ENCODE measurements around the gene EPC2.

The EPC2 gene

DNA sequence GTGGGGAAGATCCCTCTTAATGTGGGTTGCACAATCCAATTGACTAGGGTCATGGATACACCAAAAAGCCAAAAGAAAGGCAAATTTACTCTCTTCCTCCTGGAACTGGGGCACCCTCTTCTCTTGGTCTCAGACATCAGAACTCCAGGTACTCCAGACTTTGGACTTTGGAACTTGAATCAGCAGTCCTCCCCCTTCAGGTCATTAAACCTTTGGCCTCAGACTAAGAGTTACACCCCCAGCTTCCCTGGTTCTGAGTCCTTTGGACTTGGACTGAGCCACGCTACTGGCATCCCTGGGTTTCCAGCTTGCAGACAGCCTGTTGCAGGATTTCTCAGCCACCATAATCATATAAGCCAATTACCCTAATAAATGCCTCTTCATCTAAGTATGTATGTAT, 179.6 kb downstream of the EPC2 start:
- H3K36me3 ChIP-seq (replicated peaks; ENCODE audit: insufficient read depth, low read length) = no peaks in the 10 kb centered on the region
- H3F3A ChIP-seq (ENCODE audit: insufficient read depth, low read length) = no peaks in the 10 kb centered on the region
- H3K4me2 ChIP-seq (ENCODE audit: low read depth, low read length) = no peak overlapping the region
- no peaks in the 10 kb centered on the region for H3K79me2 ChIP-seq (ENCODE audit: low read length)
- no peak overlapping the region for H2AFZ ChIP-seq (ENCODE audit: low read length)
- H3K4me3 ChIP-seq (ENCODE audit: low read length) = no peak overlapping the region
- H3K9me2 ChIP-seq (replicated peaks; ENCODE audit: insufficient read depth, low read length) = no peaks in the 10 kb centered on the region
- DNase-seq = no peak
- H3K4me1 ChIP-seq (ENCODE audit: low read length) = no peaks in the 10 kb centered on the region
- TF ChIP-seq EZH2 (optimal IDR thresholded peaks at IDR 0.05; ENCODE audit: low read depth, low read length) = no peak
- no peak for TF ChIP-seq EZH2phosphoT487 (IDR thresholded peaks at IDR 0.05; ENCODE audit: low read length)
- TF ChIP-seq, protein P1, sequence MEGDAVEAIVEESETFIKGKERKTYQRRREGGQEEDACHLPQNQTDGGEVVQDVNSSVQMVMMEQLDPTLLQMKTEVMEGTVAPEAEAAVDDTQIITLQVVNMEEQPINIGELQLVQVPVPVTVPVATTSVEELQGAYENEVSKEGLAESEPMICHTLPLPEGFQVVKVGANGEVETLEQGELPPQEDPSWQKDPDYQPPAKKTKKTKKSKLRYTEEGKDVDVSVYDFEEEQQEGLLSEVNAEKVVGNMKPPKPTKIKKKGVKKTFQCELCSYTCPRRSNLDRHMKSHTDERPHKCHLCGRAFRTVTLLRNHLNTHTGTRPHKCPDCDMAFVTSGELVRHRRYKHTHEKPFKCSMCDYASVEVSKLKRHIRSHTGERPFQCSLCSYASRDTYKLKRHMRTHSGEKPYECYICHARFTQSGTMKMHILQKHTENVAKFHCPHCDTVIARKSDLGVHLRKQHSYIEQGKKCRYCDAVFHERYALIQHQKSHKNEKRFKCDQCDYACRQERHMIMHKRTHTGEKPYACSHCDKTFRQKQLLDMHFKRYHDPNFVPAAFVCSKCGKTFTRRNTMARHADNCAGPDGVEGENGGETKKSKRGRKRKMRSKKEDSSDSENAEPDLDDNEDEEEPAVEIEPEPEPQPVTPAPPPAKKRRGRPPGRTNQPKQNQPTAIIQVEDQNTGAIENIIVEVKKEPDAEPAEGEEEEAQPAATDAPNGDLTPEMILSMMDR (IDR thresholded peaks at IDR 0.05; ENCODE audit: low read length) = no peak
- H3K9me3 ChIP-seq (replicated peaks; ENCODE audit: insufficient read depth, low read length) = no peaks in the 10 kb centered on the region
- H4K20me1 ChIP-seq (ENCODE audit: insufficient read depth, low read length) = no peaks in the 10 kb centered on the region
- no peak overlapping the region for H3K27ac ChIP-seq (ENCODE audit: low read length)
- H3K27me3 ChIP-seq (replicated peaks; ENCODE audit: insufficient read depth, low read length) = no peaks in the 10 kb centered on the region
- H3K9ac ChIP-seq (ENCODE audit: low read length) = no peak overlapping the region

DNA sequence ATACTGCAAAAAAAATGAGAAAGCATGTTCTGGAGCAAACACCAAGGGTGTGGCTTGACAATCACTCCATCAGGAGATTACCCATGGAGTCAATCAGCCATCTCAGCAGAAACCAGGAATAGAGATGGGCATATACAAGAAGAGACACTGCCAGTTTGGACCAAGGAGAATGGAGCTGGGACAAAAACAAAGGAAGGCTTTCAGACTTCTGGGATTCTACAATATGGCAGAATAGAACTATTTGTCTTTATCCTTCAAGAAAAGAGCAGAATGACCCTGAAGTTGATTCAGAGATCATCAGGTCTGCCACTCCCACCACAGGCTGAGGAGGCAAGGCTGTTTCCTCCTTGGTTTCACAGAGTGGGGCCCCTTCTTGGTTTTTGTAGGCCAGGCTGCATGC, 182.2 kb downstream of the EPC2 start:
- H2AFZ ChIP-seq (ENCODE audit: low read length) = no peak overlapping the region
- no peak for TF ChIP-seq EZH2 (optimal IDR thresholded peaks at IDR 0.05; ENCODE audit: low read depth, low read length)
- no peak for TF ChIP-seq EZH2phosphoT487 (IDR thresholded peaks at IDR 0.05; ENCODE audit: low read length)
- TF ChIP-seq, protein P1 (IDR thresholded peaks at IDR 0.05; ENCODE audit: low read length) = no peak
- no peak overlapping the region for H3K4me3 ChIP-seq (ENCODE audit: low read length)
- H3F3A ChIP-seq (ENCODE audit: insufficient read depth, low read length) = no peaks in the 10 kb centered on the region
- no peak overlapping the region for H3K9ac ChIP-seq (ENCODE audit: low read length)
- no peaks in the 10 kb centered on the region for H4K20me1 ChIP-seq (ENCODE audit: insufficient read depth, low read length)
- no peaks in the 10 kb centered on the region for H3K79me2 ChIP-seq (ENCODE audit: low read length)
- H3K4me2 ChIP-seq (ENCODE audit: low read depth, low read length) = no peak overlapping the region
- no peaks in the 10 kb centered on the region for H3K9me3 ChIP-seq (replicated peaks; ENCODE audit: insufficient read depth, low read length)
- DNase-seq = no peak
- no peaks in the 10 kb centered on the region for H3K9me2 ChIP-seq (replicated peaks; ENCODE audit: insufficient read depth, low read length)
- H3K27me3 ChIP-seq (replicated peaks; ENCODE audit: insufficient read depth, low read length) = no peaks in the 10 kb centered on the region
- H3K36me3 ChIP-seq (replicated peaks; ENCODE audit: insufficient read depth, low read length) = no peaks in the 10 kb centered on the region
- no peaks in the 10 kb centered on the region for H3K4me1 ChIP-seq (ENCODE audit: low read length)
- no peak overlapping the region for H3K27ac ChIP-seq (ENCODE audit: low read length)

DNA sequence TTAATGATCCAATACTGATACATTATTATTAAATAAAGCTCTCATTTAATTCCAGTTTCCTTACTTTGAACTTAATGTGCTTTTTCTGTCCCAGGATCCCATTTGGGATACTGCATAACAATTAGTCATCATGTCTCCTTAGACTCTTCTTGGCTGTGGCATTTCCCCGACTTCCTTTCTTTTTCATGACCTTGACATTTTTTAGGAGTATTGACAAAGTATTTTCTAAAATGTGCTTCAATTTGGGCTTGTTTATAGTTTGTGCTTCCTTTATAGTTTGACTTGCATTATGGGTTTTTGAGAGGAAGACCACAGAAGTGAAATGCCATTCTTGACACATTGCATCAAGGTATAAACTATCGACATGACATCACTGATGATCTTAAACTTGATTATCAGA, 184.4 kb downstream of the EPC2 start:
- Histone ChIP-seq H3K79me2 (ENCODE audit: low read length) (no peaks in the 10 kb centered on the region), H4K20me1 (ENCODE audit: insufficient read depth, low read length) (no peaks in the 10 kb centered on the region), H3K36me3 (replicated peaks; ENCODE audit: insufficient read depth, low read length) (no peaks in the 10 kb centered on the region), H3K9me2 (replicated peaks; ENCODE audit: insufficient read depth, low read length) (no peaks in the 10 kb centered on the region), H3K9ac (ENCODE audit: low read length) (no peak overlapping the region), H3K27me3 (replicated peaks; ENCODE audit: insufficient read depth, low read length) (no peaks in the 10 kb centered on the region), H3F3A (ENCODE audit: insufficient read depth, low read length) (no peaks in the 10 kb centered on the region), H2AFZ (ENCODE audit: low read length) (no peak overlapping the region), H3K4me2 (ENCODE audit: low read depth, low read length) (no peak overlapping the region), H3K9me3 (replicated peaks; ENCODE audit: insufficient read depth, low read length) (no peaks in the 10 kb centered on the region), H3K27ac (ENCODE audit: low read length) (no peak overlapping the region), H3K4me3 (ENCODE audit: low read length) (no peak overlapping the region), H3K4me1 (ENCODE audit: low read length) (no peaks in the 10 kb centered on the region)
- no peak for DNase-seq
- no peak for TF ChIP-seq EZH2phosphoT487 (IDR thresholded peaks at IDR 0.05; ENCODE audit: low read length)
- TF ChIP-seq EZH2 (optimal IDR thresholded peaks at IDR 0.05; ENCODE audit: low read depth, low read length) = no peak
- TF ChIP-seq, protein P1 (IDR thresholded peaks at IDR 0.05; ENCODE audit: low read length) = no peak

All from MM.1S (cell line).